Activated CD4-positive, CD25-positive, alpha-beta regulatory T cell treated with anti-CD3 and anti-CD28 coated beads, Interleukin-2, amount 50 U/mL, for 72 hours (primary cell): ENCODE data around the gene RASIP1.
"Not testable (repeated sequence)": the region's sequence is repeated elsewhere in the genome, so short reads cannot be mapped to it uniquely, and the experiment has no call there.

Experiments used
- DNase-seq: peaks from one replicate; pipeline ENCODE4 v3.0.0; 2021

RASIP1 gene

DNA sequence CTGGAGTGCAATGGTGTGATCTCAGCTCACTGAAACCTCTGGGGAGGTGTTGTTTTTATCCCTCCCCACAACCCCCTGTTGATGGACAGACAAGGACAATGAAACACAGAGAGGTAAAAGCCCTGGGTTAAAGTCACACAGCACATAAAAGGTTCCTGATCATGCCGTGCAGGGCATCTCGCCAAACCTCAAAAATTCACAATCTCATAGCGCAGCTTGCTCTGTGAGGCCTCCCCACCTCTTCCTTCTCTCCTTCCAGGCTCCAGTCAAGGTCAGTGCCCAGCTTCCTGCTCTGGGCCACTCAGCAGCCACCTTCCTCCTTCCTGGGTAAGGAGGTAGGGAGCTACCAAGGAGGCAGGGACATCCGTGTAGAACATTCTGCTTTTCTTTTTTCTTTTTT, 42.4 kb downstream of the RASIP1 start:
- no peak for DNase-seq

- DNase-seq, result no peak
Measured at GRCh38 chr19:48696353-48697010, 43.9 kb downstream of the RASIP1 start.

- no peak for DNase-seq
Measured at GRCh38 chr19:48695743-48696352, 44.6 kb downstream of the RASIP1 start, which contains the start of gene FUT2. TSS of gene FUT2 (plus strand) at chr19:48695971. CDS start at chr19:48702957, 6,986 bp downstream.

DNA sequence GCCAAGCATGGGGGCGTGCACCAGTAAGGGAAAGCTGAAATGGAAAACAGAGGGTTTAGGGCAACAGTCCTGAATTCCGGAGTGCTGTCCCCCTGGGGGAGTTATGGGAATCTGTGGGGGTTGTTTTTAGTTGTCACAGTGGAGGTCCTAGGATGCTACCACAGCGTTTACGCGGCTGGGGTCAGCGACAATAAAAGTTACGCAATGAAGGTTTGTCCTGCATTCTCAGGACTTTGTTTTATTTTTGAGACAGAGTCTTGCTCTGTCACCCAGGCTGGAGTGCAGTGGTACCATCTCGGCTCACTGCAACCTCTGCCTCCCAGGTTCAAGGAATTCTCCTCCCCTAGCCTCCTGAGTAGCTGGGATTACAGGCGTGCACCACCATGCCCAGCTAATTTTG, 46.8 kb downstream of the RASIP1 start:
- DNase-seq, result not testable (repeated sequence)

GRCh38 chr19:48689449-48689848, 51.0 kb downstream of the RASIP1 start:
- DNase-seq, result no peak

- no peak for DNase-seq
Measured at GRCh38 chr19:48687776-48688175, 52.6 kb downstream of the RASIP1 start.

DNA sequence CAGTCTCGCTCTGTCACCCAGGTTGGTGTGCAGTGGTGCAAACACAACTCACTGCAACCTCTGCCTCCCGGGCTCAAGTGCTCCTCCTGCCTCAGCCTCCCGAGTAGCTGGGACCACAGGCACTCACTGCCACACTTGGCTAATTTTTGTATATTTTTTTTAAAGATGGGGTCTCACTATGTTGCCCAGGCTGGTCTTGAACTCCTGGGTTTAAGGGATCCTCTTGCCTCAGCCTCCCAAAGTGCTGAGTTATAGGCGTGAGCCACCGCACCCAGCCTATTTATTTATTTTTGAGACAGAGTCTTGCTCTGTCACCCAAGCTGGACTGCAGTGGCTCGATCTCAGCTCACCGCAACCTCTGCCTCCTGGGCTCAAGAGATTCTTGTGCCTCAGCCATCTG, 53.8 kb downstream of the RASIP1 start:
- DNase-seq, result not testable (repeated sequence)

- no peak for DNase-seq
Measured at GRCh38 chr19:48686088-48686487, 54.3 kb downstream of the RASIP1 start.

DNA sequence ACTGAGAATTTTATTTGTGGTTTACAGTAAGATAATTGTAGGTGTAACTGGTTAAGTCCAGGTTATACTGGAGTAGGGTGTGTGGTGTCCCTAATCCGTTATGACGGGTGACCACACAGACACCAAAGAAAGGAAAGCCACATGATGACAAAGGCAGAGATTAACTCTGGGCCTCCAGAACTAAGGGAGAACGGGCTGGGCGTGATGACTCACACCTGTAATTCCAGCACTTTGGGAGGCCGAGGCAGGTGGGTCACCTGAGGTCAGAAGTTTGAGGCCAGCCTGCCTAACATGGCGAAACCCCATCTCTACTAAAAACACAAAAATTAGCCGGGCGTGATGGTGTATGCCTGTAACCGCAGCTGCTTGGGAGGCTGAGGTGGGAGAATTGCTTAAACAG, 54.8 kb downstream of the RASIP1 start:
- DNase-seq, result no peak

GRCh38 chr19:48683349-48683748, 57.1 kb downstream of the RASIP1 start:
- no peak for DNase-seq

GRCh38 chr19:48681127-48681470, 59.3 kb downstream of the RASIP1 start:
- no peak for DNase-seq

DNA sequence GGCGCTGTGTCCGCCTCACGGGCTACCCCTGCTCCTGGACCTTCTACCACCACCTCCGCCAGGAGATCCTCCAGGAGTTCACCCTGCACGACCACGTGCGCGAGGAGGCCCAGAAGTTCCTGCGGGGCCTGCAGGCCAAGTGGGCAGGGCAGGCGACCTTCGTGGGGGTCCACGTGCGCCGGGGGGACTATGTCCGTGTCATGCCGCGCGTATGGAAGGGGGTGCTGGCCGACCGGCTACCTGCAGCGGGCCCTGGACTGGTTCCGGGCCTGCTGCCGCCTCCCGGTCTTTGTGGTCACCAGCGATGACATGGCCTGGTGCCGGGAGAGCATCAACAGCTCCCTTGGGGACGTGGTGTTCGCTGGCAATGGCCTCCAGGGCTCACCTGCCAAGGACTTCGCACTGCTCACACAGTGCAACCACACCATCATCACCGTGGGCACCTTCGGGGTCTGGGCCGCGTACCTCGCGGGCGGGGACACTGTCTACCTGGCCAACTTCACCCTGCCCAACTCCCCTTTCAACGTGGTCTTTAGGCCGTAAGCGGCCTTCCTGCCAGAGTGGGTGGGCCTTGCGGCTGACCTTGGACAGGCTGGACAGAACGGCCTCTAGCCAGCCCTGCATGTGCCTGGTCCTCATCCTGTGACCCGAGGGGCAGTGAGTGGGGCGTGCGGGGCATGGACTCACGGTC, 59.8 kb downstream of the RASIP1 start:
- no peak for DNase-seq

- DNase-seq, result not testable (repeated sequence)
Measured at GRCh38 chr19:48680006-48680405, 60.4 kb downstream of the RASIP1 start.

GRCh38 chr19:48678201-48678600, 62.2 kb downstream of the RASIP1 start:
- DNase-seq, result no peak

- DNase-seq, result no peak
Measured at GRCh38 chr19:48676887-48677286, 63.5 kb downstream of the RASIP1 start.

DNA sequence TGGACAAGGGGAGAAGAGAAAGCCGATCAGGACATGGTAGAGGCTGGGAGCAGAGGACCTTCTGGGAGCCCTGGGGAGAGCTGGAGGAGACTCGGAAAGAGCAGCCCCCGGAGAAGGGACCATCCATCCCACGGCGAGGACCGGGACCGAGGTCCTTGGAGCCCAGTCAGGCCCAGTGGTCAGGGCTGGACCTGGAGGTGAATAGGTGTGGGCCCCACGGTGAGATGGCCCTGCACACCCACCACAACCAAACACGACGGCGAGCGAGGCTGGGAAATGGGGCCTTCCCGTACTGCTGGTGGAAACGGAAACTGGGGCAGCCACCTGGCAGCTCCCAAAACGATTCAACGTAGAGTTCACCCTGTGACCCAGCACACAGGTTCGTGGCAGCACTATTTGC, 63.9 kb downstream of the RASIP1 start:
- DNase-seq, result no peak

DNA sequence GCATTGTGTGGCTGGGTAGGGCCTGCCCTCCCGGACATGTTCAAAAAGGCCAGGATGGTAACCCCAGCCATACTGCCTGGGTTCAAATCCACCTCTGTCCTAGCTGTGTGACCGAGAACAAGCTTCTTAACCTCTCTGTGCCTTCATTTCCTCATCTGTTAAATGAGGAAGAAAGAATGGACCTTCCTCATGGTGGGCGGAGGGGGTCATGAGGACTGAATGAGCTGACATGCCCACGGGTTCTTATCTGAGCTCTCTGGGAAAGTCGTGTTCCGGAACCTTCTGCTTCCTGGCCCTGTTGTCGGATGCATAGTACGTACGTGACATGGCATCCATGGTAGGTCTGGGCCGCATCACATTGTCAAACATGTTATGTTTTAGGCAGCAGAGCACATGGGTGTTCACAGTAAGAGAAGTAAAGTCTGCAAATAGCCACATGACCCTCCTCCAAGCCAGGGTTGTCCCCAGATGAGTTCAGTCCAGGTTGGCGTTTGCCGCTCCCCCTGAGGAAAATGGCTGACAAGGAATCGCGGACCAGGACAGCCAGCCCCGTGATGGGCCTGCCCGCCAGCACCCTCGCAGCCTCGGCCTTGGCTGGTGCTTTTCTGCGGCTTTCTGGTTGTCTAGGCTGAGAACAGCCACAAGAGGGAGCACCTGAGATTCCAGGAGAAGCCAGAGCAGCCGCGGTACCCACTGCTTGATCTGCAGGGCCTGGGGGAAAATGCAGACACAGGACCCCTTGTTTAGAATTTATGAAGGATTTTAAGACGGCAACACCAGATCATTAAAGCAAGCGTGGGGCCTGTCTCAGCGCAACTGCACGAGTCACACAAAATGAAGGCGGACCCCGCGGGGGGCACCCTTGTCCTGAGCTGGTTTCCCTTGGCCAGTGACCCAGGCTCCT, 65.2 kb downstream of the RASIP1 start:
- peak; percentile 69 for DNase-seq

DNA sequence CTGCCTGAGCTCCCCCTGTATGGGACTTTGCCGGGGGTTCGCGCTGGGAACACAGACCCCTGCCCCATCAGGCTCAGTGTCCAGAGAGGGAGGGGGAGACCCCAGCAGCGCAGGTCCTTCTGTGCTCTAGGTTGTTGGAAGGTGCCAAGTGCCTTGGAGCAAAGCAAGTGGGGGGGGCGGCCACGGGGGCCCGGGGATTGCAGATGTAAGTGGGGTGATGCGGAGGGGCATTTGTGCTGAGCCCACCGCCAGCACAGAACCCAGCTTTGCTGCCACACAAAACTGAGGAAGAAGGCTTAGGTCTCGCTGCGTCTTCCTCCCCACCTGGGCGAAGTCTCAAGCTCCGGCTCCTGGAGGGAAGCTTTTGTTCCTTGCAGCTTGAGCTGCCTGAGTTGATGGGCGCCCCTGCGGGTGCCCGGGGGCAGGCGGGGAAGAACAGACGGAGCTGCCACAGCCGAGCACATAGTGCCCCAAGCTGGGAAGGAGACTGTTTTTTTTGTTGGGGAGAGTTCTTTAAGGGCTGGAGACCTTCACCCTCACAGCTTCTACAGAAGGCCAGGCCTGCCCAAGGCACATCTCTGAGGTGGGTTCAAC, 66.1 kb downstream of the RASIP1 start:
- no peak for DNase-seq

- no peak for DNase-seq
Measured at GRCh38 chr19:48673436-48674100, 66.8 kb downstream of the RASIP1 start.

DNA sequence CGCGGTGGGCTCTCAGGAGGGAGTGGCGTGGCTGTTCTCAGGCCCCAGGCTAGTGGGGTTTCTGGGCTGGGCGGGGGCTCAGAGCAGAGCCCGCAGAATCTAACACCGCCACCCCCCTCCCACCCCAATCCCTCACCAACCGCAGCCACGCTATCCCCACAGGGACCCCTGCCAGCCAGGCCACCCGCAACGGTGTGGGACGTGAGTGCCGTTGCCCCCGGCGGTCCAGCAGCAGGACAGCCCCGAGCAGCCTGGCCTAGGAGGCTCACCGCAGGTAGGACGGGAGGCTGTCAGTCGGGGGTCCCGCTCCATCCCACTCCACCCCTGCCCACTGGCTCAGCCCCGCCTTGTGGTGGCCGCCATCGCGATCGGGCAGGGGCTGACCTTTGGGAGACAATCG, 67.4 kb downstream of the RASIP1 start, which contains the start of gene NTN5:
Gene NTN5, minus strand, starts transcription at position 24 of the 400 bp plus-strand sequence. CDS start 2,031 bp downstream, outside the sequence.
- DNase-seq, result no peak

DNA sequence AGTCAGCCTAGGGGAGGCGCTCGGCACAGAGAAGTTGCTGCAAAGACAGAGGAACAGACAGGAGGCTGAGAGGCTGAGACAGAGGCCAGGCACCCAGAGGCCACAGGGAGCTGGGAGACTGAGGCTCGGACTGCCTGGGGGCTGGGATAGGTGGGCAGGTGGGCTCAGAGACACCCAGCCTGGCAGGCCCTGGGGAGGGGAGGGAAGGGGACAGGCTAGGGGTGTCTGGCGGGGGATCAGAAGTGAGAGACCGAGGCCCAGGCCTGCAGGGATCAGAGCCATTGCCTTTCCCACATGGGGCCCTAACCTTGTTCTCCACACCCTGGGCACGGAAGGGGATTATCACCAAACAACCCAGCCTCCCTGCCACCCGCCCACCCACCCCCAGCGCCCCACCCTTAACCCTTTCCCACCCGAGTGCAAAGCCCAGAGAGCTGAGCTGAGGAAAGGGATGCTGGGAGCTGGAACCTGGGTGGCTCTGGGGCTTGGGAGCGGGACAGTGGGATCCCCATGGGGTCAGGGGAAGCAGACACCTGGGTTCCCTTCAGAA, 68.9 kb downstream of the RASIP1 start:
- no peak for DNase-seq
